GM21576 (cell line): ENCODE measurements around the gene ARHGAP33.
A peak's percentile ranks its signal among the peaks of the same experiment; 100 is the strongest.

Source experiments
- ATAC-seq: cut with Tn5 transposase; IDR thresholded peaks from one replicate; pipeline ENCODE4 v1.9.1; 2021; ENCODE audit warnings: mild to moderate bottlenecking, moderate library complexity; ENCODE audit not compliant: unreplicated experiment

The ARHGAP33 gene

GRCh38 chr19:35775298-35776101 is at the start of gene ARHGAP33:
TSS of gene ARHGAP33 (plus strand) at chr19:35775564. CDS start at chr19:35775659, 95 bp downstream.
- ATAC-seq: peak; percentile 89

- ATAC-seq: no peak
Measured at GRCh38 chr19:35727053-35727955, 48.1 kb upstream of the ARHGAP33 start.

GRCh38 chr19:35727956-35728706 is 47.2 kb upstream of the ARHGAP33 start:
- no peak for ATAC-seq

- ATAC-seq: no peak
Measured at GRCh38 chr19:35729021-35729420, 46.3 kb upstream of the ARHGAP33 start.

- ATAC-seq: no peak
Measured at GRCh38 chr19:35729763-35730162, 45.6 kb upstream of the ARHGAP33 start.

GRCh38 chr19:35730326-35730725 is 45.0 kb upstream of the ARHGAP33 start:
- no peak for ATAC-seq

- ATAC-seq: no peak
Measured at GRCh38 chr19:35731353-35731752, 44.0 kb upstream of the ARHGAP33 start.

- ATAC-seq: no peak
Measured at GRCh38 chr19:35731779-35732405, 43.5 kb upstream of the ARHGAP33 start.

- no peak for ATAC-seq
Measured at GRCh38 chr19:35732540-35733179, 42.7 kb upstream of the ARHGAP33 start.

GRCh38 chr19:35733180-35734125 is 41.9 kb upstream of the ARHGAP33 start:
- no peak for ATAC-seq

GRCh38 chr19:35734273-35734672 is 41.1 kb upstream of the ARHGAP33 start:
- no peak for ATAC-seq

GRCh38 chr19:35734889-35735288 is 40.5 kb upstream of the ARHGAP33 start:
- no peak for ATAC-seq

GRCh38 chr19:35736913-35737886 is 38.2 kb upstream of the ARHGAP33 start:
- no peak for ATAC-seq

GRCh38 chr19:35738021-35738886 is 37.1 kb upstream of the ARHGAP33 start:
- no peak for ATAC-seq

GRCh38 chr19:35738887-35739229 is 36.5 kb upstream of the ARHGAP33 start:
- ATAC-seq: no peak

GRCh38 chr19:35739275-35740107 is 35.9 kb upstream of the ARHGAP33 start:
- ATAC-seq: no peak
